Activated T-cell treated with anti-CD3 and anti-CD28 coated beads, Interleukin-2, amount 50 U/mL, for 1 hour (primary cell): ENCODE measurements around the gene LCP1.

Experiments
- DNase-seq: peaks from one replicate; pipeline ENCODE4 v3.0.0-alpha.2; 2020

The LCP1 gene

GRCh38 chr13:46126552-46127357, 55.2 kb downstream of the LCP1 start:
- DNase-seq: peak; percentile 79

- no peak for DNase-seq
Observed at GRCh38 chr13:46126056-46126455, 55.9 kb downstream of the LCP1 start.

GRCh38 chr13:46124967-46125933, 56.7 kb downstream of the LCP1 start:
- no peak for DNase-seq

DNA sequence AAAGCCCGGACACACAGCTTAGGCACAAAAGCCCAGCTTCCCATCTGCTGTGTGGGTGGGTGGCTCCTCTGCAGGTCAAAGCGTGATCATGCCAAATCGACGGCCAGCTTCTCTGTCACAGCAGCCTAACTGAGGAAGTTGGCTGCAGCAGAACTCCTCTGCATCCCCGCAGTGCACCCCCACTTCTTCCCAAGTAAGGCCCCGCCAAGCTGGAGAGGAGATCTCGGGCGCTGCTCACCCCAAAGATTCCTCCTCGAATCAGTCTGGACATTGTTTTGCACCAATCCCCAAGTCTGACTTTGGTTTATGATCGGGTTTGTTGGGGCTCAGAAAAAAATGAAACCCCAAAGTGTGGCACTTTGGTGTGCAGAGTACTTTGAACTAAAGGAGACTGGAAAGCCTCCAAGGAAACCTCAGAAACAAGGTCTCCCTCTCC, 57.4 kb downstream of the LCP1 start:
- peak; percentile 36 for DNase-seq

DNA sequence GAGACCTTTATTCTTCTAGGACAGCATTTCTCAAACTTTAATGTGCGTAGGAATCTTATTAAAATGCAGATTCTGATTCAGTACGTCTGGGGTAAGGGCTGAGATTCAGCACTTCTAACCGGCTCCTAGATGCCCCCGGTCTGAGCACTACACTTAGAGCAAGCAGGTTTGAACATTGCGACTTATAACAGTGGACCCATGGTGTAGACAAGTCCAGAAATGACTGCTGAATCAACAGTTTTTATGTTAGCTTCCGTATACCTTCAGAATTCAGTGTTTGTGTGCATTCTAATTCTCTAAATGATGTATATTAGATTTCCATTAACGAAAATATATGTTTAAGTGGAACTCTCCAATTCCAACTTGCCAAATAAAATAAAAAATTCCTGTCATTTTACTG, 59.7 kb downstream of the LCP1 start:
- DNase-seq: no peak

DNA sequence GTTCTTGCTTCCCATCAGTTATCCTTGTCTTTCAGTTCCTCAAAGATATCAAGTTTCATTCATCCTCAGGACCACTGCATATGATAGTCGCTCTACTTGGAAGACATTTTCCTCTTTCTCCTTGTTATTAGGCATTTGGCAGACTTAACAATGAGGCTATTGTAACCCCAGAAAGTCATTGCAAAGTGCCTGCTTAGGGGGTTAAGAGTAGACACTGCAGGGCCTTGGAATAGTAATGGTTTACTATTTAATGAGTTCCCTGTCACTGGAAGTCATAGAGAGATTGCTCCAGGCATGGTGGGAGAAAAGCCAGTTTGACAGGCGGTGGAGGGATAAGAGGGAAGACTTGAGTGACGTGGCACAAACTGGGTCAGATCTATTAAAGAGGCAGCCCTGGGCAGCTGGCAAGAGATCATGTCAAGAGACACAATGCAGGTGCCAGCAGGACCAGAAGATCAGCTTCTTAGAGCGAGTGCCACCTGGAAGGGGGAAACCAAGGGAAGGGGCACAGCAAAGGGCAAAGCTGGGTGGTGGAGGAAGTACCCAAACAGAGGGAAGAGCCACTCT, 60.3 kb downstream of the LCP1 start:
- no peak for DNase-seq

GRCh38 chr13:46121033-46121432, 60.9 kb downstream of the LCP1 start:
- DNase-seq: no peak

DNA sequence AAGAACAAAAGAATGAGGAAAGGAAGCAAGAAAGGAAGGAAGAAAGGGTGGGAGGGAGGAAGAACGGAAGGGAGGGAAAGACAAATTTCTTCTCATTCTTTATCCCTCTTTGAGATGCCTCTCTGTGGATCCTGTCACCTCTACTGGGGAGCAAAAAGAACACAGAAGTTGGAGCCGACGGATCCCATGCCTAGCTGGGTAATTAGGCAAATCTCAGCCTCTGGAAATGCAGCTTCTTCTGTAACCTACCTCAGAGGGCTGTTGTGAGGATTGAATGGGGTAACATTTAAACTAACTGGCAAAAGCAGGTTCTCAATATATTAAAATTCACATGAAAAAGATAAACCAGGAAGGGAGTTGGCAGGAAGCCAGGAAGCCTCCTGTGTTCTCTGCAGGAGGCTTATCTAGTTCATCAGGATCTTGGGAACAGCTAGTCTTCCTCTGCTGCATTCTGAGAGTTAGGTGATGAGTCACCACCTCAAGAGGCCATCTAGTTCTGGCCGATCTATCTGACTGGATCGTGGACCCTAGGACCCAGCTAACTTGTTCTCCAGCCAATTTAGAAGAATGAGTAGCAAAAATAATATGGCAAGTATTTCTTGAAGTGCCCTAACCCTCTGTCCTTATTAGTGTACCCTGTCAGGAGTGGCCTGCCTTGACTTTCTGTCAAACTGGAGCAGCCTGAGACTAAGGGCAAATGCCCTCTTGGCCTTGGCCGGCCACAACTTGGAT, 61.9 kb downstream of the LCP1 start:
- no peak for DNase-seq

DNA sequence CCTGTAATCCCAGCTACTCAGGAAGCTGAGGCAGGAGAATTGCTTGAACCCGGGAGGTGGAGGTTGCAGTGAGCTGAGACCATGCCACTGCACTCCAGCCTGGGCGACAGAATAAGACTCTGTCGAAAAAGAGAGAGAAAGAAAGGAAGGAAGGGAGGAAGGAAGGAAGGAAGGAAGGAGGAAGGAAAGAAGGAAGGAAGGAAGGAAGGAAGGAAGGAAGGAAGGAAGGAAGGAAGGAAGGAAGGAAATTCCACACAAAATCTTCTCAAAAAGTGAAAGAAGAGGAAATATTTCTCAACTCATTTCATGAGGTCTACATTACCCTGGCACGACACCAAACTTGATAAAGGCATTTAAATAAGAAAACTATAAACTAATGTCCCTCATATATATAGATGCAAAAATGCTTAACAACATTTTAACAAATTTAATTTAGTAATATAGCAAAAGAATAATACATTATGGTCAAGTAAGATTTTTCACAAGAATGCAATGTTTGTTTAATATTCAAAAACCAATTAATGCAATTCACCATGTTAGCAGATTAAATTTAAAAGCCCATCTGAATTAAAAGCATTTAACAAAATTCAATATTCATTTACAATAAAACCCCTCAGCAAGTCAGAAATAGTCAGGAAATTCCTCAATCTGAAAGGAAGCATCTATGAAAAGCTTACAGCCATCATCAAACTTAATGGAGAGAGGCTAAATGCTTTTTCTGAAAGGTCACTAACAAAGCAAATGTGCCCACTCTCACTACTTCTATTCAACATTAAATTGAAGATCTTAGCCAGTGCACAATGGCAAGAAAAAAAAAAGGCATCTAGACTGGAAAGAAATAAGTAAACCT, 65.1 kb downstream of the LCP1 start:
- DNase-seq: no peak

GRCh38 chr13:46114613-46115012, 67.4 kb downstream of the LCP1 start:
- no peak for DNase-seq

DNA sequence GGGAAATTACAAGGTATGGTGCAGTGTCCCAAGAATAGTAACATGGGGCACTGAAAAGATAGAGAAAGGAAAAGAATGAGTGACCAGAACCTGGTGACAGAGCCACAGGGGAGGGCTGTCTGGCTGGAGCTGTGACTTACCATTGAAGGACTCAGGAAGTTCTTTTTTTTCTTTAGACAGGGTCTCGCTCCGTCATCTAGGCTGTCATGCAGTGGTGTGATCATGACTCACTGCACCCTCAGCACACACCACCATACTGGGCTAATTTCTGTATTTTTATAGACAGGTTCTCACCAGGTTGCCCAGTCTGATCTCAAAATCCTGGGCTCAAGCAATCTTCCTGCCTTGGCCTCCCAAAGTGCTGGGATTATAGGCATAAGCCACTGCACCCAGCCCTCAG, 68.4 kb downstream of the LCP1 start:
- no peak for DNase-seq

DNA sequence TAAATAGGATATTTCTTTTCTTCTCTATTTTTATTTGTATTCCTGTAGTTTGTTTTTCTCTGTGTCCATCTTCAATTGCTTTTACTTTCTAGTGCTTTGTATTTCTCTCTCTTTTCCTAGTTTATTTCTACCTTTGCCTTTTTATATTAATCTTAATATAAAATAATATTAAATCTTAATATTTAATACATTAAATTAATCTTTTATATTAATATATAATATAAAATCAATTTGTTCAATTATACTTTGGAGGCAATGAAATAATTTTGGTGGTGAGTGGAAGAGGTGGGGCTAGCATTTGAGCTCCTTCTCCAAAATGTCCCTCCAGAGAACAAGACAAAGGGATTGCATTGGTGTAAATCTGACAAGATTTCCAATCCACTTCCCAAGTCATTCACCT, 70.8 kb downstream of the LCP1 start:
- DNase-seq: no peak

DNA sequence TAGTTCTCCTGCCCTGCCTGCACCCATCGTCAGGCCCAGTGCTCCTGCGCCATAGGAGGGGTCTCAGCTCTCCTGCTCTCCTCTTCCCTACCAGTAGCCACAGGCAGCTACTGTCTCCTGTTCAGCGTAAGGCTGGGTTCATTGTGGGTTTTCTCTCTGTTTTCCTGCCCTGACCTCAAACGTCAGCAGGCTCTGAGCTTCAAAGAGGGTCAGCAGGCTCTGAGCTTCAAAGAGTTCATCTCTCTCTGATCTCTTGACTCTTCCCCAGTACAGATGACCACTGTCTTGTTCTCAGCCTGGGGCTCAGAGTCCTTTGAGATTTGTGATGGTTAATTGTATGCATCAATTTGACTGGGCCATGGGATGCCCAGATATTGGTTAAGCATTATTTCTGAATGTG, 72.5 kb downstream of the LCP1 start:
- DNase-seq: no peak

DNA sequence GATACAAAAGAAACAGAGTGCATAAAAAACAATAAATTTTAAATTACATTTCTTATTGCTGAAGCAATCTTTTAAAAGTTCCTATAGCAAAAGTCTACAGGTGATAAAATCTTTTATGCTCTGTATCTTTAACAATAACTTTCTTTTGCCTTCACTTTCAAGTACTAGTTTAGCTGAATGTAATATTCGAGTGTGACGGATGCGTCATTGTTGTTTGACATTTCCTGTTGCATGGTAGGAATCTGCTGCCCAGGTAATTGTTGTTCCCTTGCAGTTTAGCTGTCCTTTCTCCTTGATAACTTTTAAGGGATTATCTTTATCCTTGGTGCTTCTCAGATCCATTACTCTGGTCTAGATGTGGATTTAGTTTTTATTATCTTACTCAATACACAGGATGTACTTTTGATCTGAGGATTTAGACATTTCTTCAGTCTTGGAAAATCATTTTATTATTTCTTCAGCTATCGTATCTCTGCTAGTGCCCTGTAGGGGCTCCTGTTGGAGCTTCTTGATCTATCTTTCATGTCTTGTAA, 75.1 kb downstream of the LCP1 start:
- no peak for DNase-seq

GRCh38 chr13:46104868-46105267, 77.1 kb downstream of the LCP1 start, which contains the start of gene CPB2:
Gene CPB2, minus strand, starts transcription at chr13:46105033. Its CDS starts 24 bp downstream, at chr13:46105009.
- no peak for DNase-seq

GRCh38 chr13:46103037-46103436, 78.9 kb downstream of the LCP1 start:
- DNase-seq: no peak

GRCh38 chr13:46102255-46102605, 79.7 kb downstream of the LCP1 start:
- DNase-seq: no peak

GRCh38 chr13:46101484-46102254, 80.3 kb downstream of the LCP1 start:
- DNase-seq: no peak

- no peak for DNase-seq
Observed at GRCh38 chr13:46101002-46101401, 81.0 kb downstream of the LCP1 start.

- no peak for DNase-seq
Observed at GRCh38 chr13:46100191-46100815, 81.7 kb downstream of the LCP1 start.
